ENCODE data around the gene SPINK9. TPM values are rescaled to one million over a fixed set of nuclear protein-coding genes. Genes with fewer than 3 reads are reported as not detected.

Gene SPINK9
- total and polyA plus RNA-seq, 2 experiments from 2014 or later: not detected

DNA sequence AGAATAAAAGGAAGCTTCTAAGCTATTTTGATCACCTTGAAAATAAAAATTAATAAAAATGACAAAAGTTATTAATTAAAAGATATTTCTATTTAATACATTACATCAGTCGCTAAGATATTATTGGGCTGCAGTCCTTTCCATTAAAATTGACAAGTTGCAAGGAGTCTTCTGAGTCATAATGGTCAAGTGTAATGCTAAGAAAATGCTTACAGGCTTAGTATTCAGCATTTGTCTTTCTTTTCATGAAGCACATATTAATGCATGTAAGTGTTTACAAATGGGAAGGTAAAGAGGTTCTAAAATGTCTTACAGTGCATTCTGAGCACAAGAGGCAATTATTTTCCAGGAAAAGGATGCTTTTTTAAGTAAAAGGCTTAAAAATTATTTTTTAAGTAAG is 17.3 kb downstream of the SPINK9 start:
- TF ChIP-seq, protein P1, sequence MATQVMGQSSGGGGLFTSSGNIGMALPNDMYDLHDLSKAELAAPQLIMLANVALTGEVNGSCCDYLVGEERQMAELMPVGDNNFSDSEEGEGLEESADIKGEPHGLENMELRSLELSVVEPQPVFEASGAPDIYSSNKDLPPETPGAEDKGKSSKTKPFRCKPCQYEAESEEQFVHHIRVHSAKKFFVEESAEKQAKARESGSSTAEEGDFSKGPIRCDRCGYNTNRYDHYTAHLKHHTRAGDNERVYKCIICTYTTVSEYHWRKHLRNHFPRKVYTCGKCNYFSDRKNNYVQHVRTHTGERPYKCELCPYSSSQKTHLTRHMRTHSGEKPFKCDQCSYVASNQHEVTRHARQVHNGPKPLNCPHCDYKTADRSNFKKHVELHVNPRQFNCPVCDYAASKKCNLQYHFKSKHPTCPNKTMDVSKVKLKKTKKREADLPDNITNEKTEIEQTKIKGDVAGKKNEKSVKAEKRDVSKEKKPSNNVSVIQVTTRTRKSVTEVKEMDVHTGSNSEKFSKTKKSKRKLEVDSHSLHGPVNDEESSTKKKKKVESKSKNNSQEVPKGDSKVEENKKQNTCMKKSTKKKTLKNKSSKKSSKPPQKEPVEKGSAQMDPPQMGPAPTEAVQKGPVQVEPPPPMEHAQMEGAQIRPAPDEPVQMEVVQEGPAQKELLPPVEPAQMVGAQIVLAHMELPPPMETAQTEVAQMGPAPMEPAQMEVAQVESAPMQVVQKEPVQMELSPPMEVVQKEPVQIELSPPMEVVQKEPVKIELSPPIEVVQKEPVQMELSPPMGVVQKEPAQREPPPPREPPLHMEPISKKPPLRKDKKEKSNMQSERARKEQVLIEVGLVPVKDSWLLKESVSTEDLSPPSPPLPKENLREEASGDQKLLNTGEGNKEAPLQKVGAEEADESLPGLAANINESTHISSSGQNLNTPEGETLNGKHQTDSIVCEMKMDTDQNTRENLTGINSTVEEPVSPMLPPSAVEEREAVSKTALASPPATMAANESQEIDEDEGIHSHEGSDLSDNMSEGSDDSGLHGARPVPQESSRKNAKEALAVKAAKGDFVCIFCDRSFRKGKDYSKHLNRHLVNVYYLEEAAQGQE (IDR thresholded peaks at IDR 0.05; ENCODE audit: unreplicated experiment): no peak
- no peak for TF ChIP-seq ZNF331 (CRISPR knock-in tag; IDR thresholded peaks at IDR 0.05; ENCODE audit: low read depth)
- TF ChIP-seq POLR2AphosphoS5 (IDR thresholded peaks at IDR 0.05; ENCODE audit: low read depth): no peak
- TF ChIP-seq EZH2 (IDR thresholded peaks at IDR 0.05; ENCODE audit: low read depth, unreplicated experiment): no peak
- TF ChIP-seq, protein P2, sequence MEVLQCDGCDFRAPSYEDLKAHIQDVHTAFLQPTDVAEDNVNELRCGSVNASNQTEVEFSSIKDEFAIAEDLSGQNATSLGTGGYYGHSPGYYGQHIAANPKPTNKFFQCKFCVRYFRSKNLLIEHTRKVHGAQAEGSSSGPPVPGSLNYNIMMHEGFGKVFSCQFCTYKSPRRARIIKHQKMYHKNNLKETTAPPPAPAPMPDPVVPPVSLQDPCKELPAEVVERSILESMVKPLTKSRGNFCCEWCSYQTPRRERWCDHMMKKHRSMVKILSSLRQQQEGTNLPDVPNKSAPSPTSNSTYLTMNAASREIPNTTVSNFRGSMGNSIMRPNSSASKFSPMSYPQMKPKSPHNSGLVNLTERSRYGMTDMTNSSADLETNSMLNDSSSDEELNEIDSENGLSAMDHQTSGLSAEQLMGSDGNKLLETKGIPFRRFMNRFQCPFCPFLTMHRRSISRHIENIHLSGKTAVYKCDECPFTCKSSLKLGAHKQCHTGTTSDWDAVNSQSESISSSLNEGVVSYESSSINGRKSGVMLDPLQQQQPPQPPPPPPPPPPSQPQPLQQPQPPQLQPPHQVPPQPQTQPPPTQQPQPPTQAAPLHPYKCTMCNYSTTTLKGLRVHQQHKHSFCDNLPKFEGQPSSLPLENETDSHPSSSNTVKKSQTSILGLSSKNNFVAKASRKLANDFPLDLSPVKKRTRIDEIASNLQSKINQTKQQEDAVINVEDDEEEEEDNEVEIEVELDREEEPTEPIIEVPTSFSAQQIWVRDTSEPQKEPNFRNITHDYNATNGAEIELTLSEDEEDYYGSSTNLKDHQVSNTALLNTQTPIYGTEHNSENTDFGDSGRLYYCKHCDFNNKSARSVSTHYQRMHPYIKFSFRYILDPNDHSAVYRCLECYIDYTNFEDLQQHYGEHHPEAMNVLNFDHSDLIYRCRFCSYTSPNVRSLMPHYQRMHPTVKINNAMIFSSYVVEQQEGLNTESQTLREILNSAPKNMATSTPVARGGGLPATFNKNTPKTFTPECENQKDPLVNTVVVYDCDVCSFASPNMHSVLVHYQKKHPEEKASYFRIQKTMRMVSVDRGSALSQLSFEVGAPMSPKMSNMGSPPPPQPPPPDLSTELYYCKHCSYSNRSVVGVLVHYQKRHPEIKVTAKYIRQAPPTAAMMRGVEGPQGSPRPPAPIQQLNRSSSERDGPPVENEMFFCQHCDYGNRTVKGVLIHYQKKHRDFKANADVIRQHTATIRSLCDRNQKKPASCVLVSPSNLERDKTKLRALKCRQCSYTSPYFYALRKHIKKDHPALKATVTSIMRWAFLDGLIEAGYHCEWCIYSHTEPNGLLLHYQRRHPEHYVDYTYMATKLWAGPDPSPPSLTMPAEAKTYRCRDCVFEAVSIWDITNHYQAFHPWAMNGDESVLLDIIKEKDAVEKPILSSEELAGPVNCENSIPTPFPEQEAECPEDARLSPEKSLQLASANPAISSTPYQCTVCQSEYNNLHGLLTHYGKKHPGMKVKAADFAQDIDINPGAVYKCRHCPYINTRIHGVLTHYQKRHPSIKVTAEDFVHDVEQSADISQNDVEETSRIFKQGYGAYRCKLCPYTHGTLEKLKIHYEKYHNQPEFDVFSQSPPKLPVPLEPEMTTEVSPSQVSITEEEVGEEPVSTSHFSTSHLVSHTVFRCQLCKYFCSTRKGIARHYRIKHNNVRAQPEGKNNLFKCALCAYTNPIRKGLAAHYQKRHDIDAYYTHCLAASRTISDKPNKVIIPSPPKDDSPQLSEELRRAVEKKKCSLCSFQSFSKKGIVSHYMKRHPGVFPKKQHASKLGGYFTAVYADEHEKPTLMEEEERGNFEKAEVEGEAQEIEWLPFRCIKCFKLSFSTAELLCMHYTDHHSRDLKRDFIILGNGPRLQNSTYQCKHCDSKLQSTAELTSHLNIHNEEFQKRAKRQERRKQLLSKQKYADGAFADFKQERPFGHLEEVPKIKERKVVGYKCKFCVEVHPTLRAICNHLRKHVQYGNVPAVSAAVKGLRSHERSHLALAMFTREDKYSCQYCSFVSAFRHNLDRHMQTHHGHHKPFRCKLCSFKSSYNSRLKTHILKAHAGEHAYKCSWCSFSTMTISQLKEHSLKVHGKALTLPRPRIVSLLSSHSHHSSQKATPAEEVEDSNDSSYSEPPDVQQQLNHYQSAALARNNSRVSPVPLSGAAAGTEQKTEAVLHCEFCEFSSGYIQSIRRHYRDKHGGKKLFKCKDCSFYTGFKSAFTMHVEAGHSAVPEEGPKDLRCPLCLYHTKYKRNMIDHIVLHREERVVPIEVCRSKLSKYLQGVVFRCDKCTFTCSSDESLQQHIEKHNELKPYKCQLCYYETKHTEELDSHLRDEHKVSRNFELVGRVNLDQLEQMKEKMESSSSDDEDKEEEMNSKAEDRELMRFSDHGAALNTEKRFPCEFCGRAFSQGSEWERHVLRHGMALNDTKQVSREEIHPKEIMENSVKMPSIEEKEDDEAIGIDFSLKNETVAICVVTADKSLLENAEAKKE (CRISPR knock-in tag; IDR thresholded peaks at IDR 0.05): no peak
- TF ChIP-seq STAT1 (IDR thresholded peaks at IDR 0.05; ENCODE audit: unreplicated experiment): no peak
- TF ChIP-seq ZNF114 (CRISPR knock-in tag; IDR thresholded peaks at IDR 0.05): no peak
- no peak for TF ChIP-seq NANOG (IDR thresholded peaks at IDR 0.05; ENCODE audit: borderline replicate concordance)
- TF ChIP-seq EZH2phosphoT487 (IDR thresholded peaks at IDR 0.05; ENCODE audit: unreplicated experiment): no peak
- no peak for TF ChIP-seq JUNB (IDR thresholded peaks at IDR 0.05; ENCODE audit: unreplicated experiment)
- no peak for TF ChIP-seq CREB1 (CRISPR knock-in tag; IDR thresholded peaks at IDR 0.05; ENCODE audit: low read depth)
- TF ChIP-seq, protein P3, sequence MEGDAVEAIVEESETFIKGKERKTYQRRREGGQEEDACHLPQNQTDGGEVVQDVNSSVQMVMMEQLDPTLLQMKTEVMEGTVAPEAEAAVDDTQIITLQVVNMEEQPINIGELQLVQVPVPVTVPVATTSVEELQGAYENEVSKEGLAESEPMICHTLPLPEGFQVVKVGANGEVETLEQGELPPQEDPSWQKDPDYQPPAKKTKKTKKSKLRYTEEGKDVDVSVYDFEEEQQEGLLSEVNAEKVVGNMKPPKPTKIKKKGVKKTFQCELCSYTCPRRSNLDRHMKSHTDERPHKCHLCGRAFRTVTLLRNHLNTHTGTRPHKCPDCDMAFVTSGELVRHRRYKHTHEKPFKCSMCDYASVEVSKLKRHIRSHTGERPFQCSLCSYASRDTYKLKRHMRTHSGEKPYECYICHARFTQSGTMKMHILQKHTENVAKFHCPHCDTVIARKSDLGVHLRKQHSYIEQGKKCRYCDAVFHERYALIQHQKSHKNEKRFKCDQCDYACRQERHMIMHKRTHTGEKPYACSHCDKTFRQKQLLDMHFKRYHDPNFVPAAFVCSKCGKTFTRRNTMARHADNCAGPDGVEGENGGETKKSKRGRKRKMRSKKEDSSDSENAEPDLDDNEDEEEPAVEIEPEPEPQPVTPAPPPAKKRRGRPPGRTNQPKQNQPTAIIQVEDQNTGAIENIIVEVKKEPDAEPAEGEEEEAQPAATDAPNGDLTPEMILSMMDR (conservative IDR thresholded peaks at IDR 0.05; ENCODE audit: low read depth in 2 of 2): no peak
- Mint-ChIP-seq H3K36me3 (ENCODE audit: low read depth) (no peaks in the 10 kb centered on the region), H3K27me3 (ENCODE audit: insufficient read depth, low read depth, poor library complexity) (no peaks in the 10 kb centered on the region), H3K4me3 (no peak overlapping the region), H3K9me3 (no peaks in the 10 kb centered on the region), H3K4me1 (no peaks in the 10 kb centered on the region), H3K27ac (no peak overlapping the region)
- no peak overlapping the region for H2AFZ ChIP-seq
- no peaks in the 10 kb centered on the region for H3F3A ChIP-seq (replicated peaks; ENCODE audit: low read depth)
- no peaks in the 10 kb centered on the region for H3K27me3 ChIP-seq (ENCODE audit: insufficient read depth)
- DNase-seq (ENCODE audit: low spot score) (no peak), ATAC-seq (no peak)
- no peaks in the 10 kb centered on the region for H3K79me2 ChIP-seq (replicated peaks; ENCODE audit: insufficient read depth)
- no peaks in the 10 kb centered on the region for H3K4me1 ChIP-seq (ENCODE audit: insufficient read depth)
- no peak overlapping the region for H3K4me3 ChIP-seq
- H4K20me1 ChIP-seq (replicated peaks; ENCODE audit: insufficient read depth): no peaks in the 10 kb centered on the region
- no peaks in the 10 kb centered on the region for H3K36me3 ChIP-seq (ENCODE audit: insufficient read depth)
- H3K4me2 ChIP-seq: no peak overlapping the region
- no peaks in the 10 kb centered on the region for H3K9me2 ChIP-seq (ENCODE audit: insufficient read depth)
- H3K27ac ChIP-seq (ENCODE audit: low read depth): no peak overlapping the region

Data from GM23338 (cell line).